DMS114 treated with DMSO at 0.1 percent for 48 hours (cell line): ENCODE results near the gene GPX3.

Source experiments
- DNase-seq: peaks from one replicate; lab custom pipeline; 2025; ENCODE audit not compliant: unreplicated experiment; lab: John Stamatoyannopoulos, UW

Gene GPX3

DNA sequence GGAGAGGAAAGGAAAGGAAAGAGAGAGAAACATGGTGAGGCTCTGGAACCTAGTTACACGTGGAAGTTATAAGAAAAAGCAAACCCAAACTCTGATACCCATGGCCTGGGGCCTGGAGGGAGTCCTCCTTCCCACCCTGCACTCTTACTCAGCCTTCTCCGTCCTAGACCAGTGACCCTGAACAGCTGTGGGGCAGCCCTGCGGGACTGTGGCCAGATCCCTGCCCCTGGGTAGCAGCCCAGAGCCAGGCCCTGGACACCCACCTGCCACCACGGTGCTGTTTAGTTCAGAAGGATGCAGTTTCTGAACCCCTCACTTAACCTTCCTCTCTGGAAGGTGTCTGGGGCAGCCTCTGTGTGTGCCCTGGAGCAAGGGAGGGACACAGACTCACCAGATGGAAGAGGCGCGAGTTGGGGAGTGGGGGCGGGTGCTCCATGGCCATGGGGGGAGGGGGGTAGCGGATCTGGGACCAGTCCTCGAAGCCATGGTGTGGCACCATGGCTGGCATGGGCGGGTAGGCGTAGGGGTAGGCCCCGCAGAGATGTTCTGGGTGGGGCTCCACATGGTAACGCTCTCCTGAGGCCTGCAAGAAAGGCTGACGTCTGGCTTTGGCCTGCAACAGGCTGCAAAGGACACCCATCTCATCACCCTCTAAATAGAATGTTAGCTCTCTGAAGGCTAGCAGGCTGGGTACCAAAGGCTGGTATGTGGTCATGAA, 13.0 kb downstream of the GPX3 start:
- DNase-seq: no peak

DNA sequence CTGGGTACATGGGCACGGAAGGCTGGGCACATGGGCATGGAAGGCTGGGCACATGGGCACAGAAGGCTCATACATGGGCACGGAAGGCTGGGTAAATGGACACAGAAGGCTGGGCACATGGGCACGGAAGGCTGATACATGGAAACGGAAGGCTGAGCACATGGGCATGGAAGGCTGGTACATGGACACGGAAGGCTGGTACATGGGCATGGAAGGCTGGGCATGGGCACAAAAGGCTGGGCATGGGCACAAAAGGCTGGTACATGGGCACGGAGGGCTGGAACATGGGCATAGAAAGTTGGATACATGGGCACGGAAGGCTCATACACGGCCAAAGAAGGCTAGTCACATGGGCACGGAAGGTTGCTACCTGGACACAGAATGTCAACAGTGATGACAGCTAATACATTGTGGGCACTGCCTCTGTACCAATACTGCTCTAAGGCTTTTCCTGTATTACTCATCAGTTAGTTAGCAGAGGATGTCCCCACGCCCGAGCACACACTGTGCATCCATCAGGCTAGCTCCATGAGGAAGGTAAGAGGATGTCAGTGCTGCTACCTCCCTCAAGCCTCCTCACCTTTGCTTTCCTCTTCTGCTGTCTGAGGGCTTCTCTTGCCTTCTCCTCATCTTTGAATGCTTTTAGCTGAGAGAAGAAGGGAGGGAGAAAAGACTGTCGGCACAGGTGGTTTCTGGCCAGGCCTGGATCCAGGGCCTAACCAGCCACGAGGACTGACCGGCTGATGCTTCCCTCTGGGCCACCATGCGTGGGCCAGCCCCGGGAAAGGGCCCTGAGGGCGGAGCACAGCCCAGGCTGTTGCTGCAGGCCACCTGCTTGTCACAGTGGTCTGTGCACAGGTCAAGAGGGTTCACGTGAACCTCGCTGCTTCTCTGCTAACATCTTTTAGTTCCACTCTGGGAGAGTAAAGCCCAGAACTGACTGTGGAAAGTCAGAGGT, 14.3 kb downstream of the GPX3 start:
- no peak for DNase-seq

DNA sequence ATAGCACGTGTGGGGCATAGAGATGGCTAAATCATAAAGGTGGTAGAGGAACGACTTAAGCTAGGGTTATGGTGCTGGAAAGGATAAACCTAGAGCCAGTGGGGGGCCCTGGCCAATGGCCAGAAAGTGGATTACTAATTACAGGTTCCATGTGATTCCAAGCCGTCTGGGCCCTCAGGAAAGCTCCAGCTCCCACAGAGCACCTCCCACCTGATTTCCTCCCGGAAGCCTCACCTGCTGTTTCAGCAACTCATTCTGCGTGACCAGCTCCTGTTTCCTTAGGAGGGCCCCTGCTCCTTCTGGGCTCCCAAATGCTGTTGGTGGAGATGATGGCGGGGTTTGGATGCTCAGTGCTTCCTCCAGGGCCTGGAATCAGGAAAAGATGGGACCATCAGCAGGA, 16.2 kb downstream of the GPX3 start:
- no peak for DNase-seq

DNA sequence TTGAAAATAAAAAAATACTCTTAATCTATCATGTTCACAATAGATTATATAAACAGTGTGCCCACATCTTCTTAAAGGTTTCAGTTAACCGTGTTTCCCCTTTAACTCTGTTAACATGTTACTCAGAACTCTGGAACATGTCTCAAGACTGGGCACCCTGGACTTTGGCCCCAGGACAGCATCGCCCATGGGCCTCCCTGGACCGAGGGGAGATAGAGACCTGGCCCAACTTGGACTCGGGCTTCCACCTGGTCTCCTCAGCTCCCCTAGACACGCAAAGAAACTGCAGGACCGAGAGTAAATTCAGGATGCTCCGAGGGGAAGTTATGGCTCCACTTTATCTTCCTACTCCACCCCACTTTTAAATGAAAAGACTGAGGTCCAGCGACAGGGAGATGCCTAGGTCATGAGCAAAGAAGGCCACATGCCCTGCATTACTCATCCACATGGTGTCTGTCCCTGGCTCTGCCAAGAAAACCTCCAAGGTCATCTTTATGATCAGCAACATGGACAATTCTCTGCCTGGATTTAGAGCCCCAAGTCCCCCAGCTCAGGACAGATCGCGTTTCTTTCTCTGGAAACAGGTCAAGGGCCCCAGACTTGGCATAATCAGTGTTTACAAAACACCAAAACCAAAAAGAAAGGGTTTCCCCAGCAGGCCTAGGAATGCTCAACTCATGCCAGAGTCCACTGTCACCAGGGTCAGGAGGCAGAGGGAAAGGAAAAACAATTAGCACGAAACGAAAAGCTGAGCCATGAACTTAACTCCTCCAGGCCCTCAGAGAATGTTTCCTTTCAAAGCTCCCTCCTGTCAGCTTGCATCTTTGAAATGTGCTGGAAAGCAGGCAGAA, 17.4 kb downstream of the GPX3 start:
- DNase-seq: no peak

DNA sequence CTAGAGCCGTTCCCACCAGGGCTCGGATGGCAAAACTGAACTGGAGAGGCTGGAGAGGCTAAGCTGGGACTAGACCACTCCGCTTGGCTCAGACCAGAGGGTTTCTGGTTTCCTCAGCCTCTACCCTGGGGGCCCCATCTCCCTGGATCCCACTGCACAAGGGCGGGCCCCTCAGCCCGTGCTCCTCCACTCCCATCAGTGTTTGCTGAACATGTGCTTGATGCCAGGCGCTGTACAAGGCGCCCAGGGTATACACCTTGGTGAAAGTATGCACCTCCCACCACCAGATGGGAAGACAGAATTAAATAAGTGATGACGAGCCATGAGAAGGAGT, 18.0 kb downstream of the GPX3 start:
- DNase-seq: no peak

DNA sequence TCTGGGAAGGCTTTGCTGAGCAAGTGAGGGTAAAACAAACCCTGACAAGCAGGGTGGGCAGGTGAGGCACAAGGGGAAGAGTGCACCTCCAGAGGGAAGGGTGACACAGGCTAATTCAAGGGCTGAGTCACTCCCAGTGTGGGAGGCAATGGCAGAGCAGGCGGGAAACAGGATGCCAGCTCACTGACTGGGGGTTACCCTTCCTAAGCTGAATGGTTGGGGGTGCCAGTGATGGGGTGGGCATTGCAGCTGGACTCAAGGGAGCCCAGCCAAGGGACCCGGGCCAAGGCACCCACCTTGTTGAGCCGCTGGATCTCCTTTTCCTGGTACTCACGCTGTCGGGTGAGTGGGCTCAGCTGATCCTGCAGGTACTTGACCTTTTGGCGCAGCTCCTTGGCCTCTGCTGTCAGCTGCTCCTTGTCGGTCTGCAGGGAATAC, 18.4 kb downstream of the GPX3 start:
- DNase-seq: no peak

DNA sequence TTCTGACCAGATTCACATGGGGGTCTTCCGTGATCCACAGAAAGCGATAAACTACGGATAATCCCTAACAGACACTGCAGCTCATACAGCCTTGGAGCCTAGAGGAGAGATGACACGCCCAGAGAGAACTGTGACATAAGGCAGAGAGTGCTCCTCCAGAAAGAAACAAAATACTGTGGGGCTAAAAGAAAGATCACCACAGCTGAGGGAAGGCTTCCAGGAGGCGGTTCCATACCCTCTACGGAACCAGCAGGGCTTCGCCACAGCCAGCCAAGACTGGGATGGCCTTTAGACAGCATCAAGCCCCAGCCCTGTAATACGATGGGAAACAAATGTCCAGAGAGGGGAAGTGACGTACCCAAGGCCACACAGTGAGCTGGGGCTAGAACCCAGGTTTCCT, 19.3 kb downstream of the GPX3 start:
- DNase-seq: no peak

DNA sequence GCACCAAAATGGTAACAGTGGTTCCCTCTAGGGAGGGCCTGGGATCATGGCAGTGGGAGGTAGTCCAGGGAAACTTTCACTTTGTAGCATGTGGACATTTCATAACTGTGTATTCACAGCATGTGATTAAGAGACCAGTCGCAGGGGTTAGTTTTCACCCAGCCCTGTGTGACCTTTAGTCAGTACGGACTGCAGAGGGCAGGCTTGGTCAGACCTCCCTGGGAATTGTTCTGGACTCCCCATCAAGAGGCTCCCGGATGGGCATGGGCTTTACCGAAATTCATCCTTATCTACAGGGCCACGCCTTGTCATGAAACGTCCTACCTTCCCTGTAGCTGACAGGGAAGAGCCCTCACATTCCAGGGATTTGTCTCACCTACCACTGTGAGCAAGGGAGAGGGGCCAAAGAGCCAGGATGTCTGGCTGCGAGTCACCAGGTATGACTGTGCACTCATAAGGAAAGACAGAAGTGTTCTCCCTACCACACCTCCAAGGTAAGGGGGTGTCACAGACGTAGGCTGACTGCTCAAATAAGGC, 19.9 kb downstream of the GPX3 start:
- DNase-seq: no peak

DNA sequence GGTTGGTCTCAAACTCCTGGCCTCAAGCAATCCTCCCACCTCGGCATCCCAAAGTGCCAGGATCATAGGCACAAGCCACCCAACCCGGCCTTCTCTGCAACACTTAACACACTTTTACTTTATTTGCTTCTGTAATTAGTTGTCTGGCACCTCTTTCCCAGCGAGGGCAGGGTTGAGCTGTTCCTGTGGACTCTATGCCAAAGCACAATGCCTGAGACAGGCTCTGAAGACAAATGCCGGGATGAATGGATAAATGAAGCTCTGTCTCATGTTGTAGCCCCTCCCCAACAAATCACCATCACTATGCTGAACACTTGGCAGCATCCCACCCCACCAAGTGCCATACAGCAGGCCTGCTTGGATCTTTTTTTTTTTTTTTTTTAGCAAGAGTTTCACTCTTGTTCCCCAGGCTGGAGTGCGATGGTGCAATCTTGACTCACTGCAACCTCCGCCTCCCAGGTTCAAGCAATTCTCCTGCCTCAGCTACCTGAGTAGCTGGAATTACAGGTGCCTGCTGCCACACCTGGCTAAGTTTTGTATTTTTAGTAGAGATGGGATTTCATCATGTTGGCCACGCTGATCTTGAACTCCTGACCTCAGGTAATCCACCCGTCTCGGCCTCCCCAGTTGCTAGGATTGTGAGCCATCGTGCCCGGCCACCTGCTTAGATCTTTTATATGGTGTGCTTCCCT, 21.3 kb downstream of the GPX3 start:
- no peak for DNase-seq

DNA sequence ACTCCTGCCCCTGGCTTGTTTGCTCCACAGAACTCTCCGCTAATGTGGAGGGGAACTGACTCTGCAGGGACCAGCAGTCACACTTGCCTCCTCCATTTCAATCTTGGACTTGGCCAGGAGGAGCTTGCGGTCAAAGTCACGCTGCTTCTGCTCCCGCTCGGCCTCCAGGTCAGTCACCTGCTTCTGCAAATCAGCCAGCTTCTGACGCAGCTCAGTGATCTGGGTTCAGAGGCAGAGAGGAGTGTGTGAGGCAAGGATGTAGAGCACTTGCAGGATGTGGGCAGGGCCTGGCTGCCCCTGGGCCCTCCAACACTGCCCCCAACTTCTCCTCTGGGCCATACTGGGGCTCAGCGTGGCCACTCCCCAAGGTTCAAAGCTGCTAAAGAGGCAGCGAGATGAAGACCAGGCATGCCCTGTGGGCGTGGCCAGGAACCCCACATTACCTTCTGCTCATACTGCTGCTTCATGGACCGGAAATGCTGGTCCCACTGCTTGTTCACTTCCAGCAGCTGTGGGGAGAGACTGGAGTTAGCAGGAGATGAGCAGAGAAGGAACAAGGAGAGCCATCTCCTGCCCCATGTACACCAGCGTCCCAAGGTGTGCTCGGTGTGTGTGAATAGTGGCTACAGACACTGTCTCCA, 22.2 kb downstream of the GPX3 start:
- no peak for DNase-seq

DNA sequence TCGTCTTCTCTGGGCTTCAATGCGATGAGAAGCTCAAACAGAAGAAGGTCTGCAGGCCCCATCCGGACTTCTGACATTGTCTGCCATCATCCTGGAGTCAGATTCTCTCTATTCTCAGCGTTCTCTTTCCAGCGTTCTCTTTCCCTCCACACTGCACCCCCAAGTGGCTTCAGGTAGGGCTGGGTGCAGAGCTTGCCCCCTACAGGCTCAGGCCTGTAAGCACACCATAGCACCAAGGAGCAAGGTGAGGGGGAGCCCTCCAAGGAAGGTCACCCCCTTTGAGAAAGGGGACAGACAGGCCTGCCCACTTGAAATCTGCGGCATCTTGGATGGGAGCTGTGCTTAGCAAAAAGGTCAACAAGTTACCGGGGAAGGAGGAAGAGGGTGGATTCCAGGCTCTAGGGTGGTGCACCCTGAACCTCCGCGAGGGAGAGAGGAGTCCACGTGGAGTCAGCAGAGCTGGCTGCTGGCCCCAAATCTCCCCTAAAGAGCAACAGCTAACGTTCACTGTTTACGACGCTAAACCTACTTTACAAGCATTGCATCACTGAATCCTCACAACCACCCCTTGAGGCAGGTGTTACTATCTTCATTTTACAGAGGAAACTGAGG, 27.5 kb downstream of the GPX3 start:
- DNase-seq: no peak

DNA sequence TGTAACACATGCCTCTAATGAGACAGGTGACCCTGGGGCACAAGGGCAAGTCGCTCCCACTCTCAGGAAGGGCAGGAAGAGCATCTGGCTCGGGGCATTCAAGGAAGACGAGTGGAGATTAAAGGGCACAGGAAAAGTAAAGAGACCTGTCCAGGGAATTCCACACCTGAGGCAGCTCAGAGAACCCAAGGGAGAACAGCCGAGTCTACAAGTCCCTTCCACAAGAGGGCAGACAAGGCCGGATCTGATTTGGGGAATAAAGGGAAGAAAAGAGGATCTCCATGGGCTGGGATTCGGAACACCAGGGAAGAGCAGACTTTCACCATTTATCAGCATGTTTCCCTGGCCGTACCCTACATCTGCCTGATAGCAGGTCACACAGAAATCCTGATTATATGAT, 28.1 kb downstream of the GPX3 start:
- no peak for DNase-seq

DNA sequence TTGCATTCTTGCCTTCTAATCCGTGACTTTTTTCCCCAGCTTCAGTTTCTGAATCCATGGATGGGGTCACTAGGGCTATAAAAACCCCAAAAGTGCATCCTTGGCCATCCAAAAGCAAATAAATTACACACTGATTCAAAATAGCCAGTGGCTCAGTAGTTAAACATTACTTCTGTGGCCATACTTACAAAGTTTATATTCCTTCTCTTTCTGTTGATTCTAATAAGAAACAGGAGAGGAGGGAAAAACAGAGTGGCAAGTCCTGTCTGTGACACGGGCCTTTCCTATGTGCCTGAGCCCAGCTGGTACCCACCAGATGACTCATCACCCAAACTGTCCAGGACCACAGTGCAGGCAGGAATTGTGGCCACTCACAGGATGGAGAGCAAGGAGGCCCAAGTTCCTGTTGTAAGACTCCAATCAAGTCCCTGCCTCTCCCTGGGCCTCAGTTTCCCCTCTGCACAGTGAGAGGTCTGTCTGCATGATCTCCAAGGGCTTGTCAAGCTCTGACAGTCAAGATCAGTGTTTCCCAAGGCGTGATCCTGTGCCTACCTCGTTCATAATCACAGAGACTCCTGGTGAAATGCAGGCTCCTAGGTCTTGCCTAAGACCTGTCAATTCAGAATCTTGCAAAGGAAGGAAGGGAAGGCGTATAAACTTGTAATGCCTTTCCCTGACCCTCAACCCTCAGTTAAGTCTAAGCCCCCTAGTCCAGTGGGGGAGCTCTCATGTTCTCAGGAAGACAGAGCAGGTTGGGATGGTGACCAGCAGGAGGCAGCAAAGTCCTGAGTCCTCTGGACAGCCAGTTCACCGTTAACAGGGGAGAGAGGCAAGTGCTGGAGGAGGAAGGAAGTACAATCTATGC, 30.9 kb downstream of the GPX3 start:
- DNase-seq: peak; percentile 70

DNA sequence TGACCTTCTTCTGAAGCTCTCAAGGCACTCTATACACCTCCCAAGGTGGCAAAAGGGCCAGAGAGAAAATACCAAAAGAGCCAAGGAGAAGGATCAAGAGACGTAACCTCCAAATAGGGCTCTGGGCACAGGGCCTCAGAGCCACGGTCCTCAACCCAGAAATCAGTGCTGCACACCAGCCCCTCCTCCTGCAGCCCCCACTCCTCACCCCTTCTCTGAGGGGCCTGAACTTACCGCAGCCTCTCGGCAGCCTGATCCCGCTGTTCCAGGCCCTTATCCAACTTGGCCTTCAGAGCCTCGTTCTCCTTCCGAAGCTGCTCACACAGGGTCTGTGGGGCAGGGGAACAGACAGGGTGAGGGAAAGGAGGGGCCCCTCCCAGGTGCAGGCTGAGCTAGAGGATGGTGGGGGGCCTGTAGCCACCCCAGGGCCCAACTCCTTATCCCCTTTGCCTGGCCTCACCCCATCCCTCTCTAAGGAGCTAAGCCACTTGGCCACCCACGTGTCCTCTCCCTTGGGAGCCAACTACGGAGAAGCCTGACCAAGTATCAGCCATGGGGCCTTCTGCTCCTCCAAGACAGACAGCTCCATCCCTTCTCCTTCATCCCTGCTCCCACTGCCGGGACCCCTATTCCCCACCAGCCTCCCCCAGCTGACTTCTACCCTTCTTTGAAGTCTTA, 31.7 kb downstream of the GPX3 start:
- no peak for DNase-seq

DNA sequence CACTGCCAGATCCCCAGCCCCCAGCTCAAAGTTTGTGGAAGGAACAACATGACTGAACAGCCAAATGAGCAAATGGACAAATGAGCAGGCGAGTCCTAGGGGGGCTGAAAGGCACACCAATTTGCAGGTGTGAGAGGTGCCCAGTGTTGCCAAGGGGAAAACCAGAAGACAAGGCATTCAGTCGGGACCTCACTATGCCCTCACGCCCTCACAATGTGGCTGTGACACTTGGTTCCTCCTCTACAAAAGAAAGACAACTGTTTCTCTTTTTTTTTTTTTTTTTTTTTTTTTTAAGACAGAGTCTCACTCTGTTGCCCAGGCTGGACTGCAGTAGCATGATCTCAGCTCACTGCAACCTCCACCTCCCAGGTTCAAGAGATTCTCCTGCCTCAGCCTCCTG, 32.4 kb downstream of the GPX3 start:
- no peak for DNase-seq

DNA sequence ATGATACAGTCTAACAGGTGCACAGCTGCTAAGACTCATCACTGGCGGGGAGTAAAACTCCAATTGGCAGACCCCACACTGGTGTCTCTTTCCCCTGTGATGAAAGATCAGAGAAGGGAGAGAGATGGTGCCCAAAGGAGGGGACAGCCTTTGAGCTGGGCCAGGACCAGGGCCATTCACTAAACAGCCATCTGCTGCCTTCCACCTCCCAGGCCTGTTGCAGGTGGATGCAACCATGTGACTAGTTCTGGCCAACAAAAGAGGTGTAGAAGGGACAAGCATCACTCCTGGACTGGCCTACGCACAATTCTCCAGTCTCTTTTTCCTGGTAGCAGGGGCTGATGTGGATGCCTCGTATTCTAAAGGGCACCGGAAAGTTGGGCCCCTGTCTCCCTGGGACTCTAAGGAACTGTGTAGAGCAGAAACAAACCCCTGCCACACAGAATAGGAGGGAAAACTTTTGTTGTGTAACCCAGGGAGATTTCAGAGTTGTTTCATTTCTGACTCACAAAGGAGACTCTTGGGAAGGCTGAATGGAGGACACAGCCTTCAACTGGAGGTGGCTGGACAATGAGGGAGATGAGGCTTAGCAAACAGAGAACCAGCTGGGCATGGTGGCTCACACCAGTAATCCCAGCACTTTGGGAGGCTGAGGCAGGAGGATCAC, 33.5 kb downstream of the GPX3 start:
- DNase-seq: no peak

DNA sequence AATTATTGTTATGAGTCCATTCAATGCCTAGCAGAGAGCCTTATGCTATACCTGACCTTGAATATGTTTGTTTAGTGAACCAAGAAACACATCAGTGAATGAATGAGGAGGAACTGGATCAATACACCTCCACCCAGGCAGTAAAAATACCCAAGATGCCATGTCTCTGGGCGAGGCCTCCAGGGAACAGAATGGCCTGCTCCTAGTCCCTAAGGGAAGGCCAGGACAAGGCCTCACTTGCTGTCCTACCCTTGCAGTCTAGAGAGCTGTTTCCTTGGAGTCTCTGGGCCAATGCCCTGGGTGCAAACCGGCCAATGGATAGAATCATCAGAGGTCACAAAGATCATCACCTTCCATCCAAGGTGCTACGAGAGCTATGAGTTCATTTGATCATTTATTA, 34.3 kb downstream of the GPX3 start:
- DNase-seq: no peak

DNA sequence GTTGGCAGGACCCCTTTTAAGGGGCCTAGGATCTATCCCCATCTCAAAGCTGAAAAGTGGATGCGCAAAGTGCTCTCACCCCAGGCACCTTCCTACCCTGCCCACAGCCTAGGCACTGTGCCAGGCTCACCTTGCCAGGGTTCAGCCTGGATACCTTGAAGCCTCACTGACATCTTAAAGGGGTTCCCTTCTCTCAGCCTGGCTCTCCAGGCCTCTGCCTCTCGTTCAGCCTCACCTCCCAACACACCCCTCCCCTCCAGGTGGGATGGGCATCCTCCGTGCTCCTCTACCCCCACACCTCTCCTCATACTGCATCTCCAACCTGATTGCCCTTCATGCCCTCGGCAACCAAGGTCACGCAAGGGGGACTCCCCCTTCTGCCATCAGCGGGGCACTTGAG, 34.9 kb downstream of the GPX3 start:
- no peak for DNase-seq
